Astrocyte (in vitro differentiated cells and primary cell): ENCODE measurements around the gene VWA8.

Experiments used
- EZH2 ChIP-seq: IDR thresholded peaks from 2 replicates; pipeline ENCODE4 v1.6.1; 2012; ENCODE audit warnings: mild to moderate bottlenecking, low read length, inconsistent platforms; ENCODE audit not compliant: insufficient read depth
- TF ChIP-seq, protein P1 (sequence below): IDR thresholded peaks from 2 replicates; pipeline ENCODE4 v1.5.1; 2011; ENCODE audit warnings: low read depth, mild to moderate bottlenecking, inconsistent platforms, low read length, moderate library complexity; ENCODE audit not compliant: insufficient read depth

DNA sequence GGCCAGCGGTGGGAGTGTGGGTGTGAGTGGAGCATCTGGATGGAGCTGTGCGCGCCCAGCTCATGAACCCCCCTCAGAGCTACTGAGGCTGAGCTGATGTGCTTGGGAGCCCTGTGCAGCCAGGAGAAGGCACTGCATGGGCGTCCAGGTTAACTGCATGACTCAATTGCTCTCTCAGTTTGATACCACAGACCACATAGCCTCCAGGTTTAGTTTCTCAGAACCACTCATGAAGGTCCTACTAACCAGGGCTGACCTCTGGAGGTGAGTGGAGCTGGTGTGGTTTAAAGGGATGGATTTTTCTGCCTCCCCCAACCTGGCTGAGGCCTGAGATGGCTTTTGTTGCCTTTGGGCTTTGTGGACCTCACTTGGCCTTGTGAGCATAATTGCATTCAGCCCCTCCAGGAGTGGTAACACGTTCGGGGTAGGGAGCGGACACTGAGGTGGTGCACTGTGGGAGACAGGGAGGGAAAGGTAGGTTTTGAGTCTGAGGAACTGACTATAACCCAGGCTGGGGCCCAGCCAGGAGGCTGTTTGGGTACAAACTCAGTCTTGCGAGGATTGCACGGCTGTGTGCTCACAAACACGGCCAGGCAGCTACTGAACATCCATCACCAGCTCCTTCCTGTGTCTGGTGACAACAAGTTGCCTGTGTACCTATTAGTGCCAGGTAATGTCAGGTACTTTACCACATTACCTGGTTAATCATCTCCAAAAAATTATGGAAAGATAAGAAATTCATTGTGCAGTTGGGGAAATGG is 406.1 kb downstream of the VWA8 start:
- TF ChIP-seq, protein P1, sequence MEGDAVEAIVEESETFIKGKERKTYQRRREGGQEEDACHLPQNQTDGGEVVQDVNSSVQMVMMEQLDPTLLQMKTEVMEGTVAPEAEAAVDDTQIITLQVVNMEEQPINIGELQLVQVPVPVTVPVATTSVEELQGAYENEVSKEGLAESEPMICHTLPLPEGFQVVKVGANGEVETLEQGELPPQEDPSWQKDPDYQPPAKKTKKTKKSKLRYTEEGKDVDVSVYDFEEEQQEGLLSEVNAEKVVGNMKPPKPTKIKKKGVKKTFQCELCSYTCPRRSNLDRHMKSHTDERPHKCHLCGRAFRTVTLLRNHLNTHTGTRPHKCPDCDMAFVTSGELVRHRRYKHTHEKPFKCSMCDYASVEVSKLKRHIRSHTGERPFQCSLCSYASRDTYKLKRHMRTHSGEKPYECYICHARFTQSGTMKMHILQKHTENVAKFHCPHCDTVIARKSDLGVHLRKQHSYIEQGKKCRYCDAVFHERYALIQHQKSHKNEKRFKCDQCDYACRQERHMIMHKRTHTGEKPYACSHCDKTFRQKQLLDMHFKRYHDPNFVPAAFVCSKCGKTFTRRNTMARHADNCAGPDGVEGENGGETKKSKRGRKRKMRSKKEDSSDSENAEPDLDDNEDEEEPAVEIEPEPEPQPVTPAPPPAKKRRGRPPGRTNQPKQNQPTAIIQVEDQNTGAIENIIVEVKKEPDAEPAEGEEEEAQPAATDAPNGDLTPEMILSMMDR, result no peak
- TF ChIP-seq EZH2, result no peak
